Mesenchymal stem cell (in vitro differentiated cells and primary cell): ENCODE measurements around the gene PLCG2.
"Not testable (repeated sequence)": the region's sequence is repeated elsewhere in the genome, so short reads cannot be mapped to it uniquely, and the experiment has no call there.

ENCODE experiments used
- DNase-seq: peaks from one replicate; pipeline ENCODE4 v3.0.0-alpha.2; 2013
- H2AFZ ChIP-seq: one replicate; pipeline ENCODE4 v1.6.1; 2013; ENCODE audit warnings: low read depth, mild to moderate bottlenecking, control low read depth, inconsistent platforms, low read length, moderate library complexity
- H2AK5ac ChIP-seq: 2 replicates; pipeline ENCODE4 v1.6.1; 2013; ENCODE audit warnings: low read length, moderate library complexity, mild to moderate bottlenecking, inconsistent platforms; ENCODE audit not compliant: severe bottlenecking
- H2BK120ac ChIP-seq: one replicate; pipeline ENCODE4 v1.6.1; 2013; ENCODE audit warnings: low read depth, mild to moderate bottlenecking, inconsistent platforms, low read length, moderate library complexity
- H2BK12ac ChIP-seq, 2 experiments: one replicate each; pipeline ENCODE4 v1.6.1; 2013; ENCODE audit warnings: inconsistent platforms in 2 of 2, low read length in 2 of 2, mild to moderate bottlenecking in 2 of 2, moderate library complexity in 2 of 2, control low read depth in 1 of 2
- H2BK15ac ChIP-seq: one replicate; pipeline ENCODE4 v1.6.1; 2013; ENCODE audit warnings: mild to moderate bottlenecking, low read depth, inconsistent platforms; ENCODE audit not compliant: poor library complexity, severe bottlenecking
- H2BK5ac ChIP-seq: 2 replicates; pipeline ENCODE4 v1.6.1; 2013; ENCODE audit warnings: low read depth, mild to moderate bottlenecking, low read length, control low read depth, inconsistent platforms; ENCODE audit not compliant: poor library complexity, severe bottlenecking
- H3K14ac ChIP-seq, 2 experiments: one replicate each; pipeline ENCODE4 v1.6.1; 2013; ENCODE audit warnings: inconsistent platforms in 2 of 2, low read length in 2 of 2, control low read depth in 1 of 2, mild to moderate bottlenecking in 1 of 2, moderate library complexity in 1 of 2
- H3K18ac ChIP-seq, 2 experiments: one replicate each; pipeline ENCODE4 v1.6.1; 2013; ENCODE audit warnings: inconsistent platforms in 2 of 2, low read length in 2 of 2, control low read depth in 1 of 2, low read depth in 1 of 2, mild to moderate bottlenecking in 1 of 2
- H3K23ac ChIP-seq, 2 experiments: one replicate each; pipeline ENCODE4 v1.6.1; 2013; ENCODE audit warnings: inconsistent platforms in 2 of 2, low read length in 2 of 2, mild to moderate bottlenecking in 2 of 2, moderate library complexity in 2 of 2, control low read depth in 1 of 2
- H3K27ac ChIP-seq: 2 replicates; pipeline ENCODE4 v1.5.1; 2013; ENCODE audit warnings: mild to moderate bottlenecking, moderate library complexity, low read length, control low read depth, inconsistent platforms; ENCODE audit not compliant: poor library complexity, severe bottlenecking
- H3K27me3 ChIP-seq, 2 experiments: 2 replicates each; pipeline versions ENCODE4 v1.6.1 to v1.7.0; 2013; ENCODE audit warnings: low read length in 2 of 2, mild to moderate bottlenecking in 2 of 2, moderate library complexity in 2 of 2, control low read depth in 1 of 2, inconsistent platforms in 1 of 2; ENCODE audit not compliant: control insufficient read depth in 1 of 2, insufficient read depth in 1 of 2
- H3K36me3 ChIP-seq, 2 experiments: 2 replicates each; pipeline versions ENCODE4 v1.6.1 to v1.7.0; 2013; ENCODE audit warnings: low read length in 2 of 2, control low read depth in 1 of 2, inconsistent platforms in 1 of 2, low read depth in 1 of 2, mild to moderate bottlenecking in 1 of 2; ENCODE audit not compliant: insufficient read depth in 2 of 2, control insufficient read depth in 1 of 2
- H3K4ac ChIP-seq, 2 experiments: one replicate each; pipeline ENCODE4 v1.6.1; 2013; ENCODE audit warnings: inconsistent platforms in 2 of 2, low read length in 2 of 2, mild to moderate bottlenecking in 2 of 2, moderate library complexity in 2 of 2, control low read depth in 1 of 2, low read depth in 1 of 2
- H3K4me1 ChIP-seq: 2 replicates; pipeline ENCODE4 v1.6.1; 2013; ENCODE audit warnings: low read depth, low read length, control low read depth; ENCODE audit not compliant: control insufficient read depth, insufficient read depth
- H3K4me2 ChIP-seq: 2 replicates; pipeline ENCODE4 v1.6.1; 2013; ENCODE audit warnings: low read length, mild to moderate bottlenecking, inconsistent platforms; ENCODE audit not compliant: poor library complexity, severe bottlenecking
- H3K4me3 ChIP-seq, 2 experiments: 2 replicates each; pipeline versions ENCODE4 v1.5.1 to v1.7.0; 2013; ENCODE audit warnings: low read length in 2 of 2, mild to moderate bottlenecking in 2 of 2, control low read depth in 1 of 2, low read depth in 1 of 2; ENCODE audit not compliant: insufficient read depth in 1 of 2
- H3K79me1 ChIP-seq: replicated peaks from 2 replicates; pipeline ENCODE4 v1.6.1; 2013; ENCODE audit warnings: mild to moderate bottlenecking, control low read depth, low read length, inconsistent platforms; ENCODE audit not compliant: poor library complexity, severe bottlenecking
- H3K9ac ChIP-seq: 2 replicates; pipeline ENCODE4 v1.7.0; 2013; ENCODE audit warnings: mild to moderate bottlenecking, low read length, moderate library complexity
- H3K9me3 ChIP-seq: 2 replicates; pipeline ENCODE4 v1.7.0; 2013; ENCODE audit warnings: mild to moderate bottlenecking, low read length; ENCODE audit not compliant: control insufficient read depth
- H4K8ac ChIP-seq: one replicate; pipeline ENCODE4 v1.6.1; 2013; ENCODE audit warnings: inconsistent platforms, mild to moderate bottlenecking, low read length, moderate library complexity
- H4K91ac ChIP-seq: one replicate; pipeline ENCODE4 v1.6.1; 2013; ENCODE audit warnings: mild to moderate bottlenecking, low read length, inconsistent platforms
- WGBS: methylation state at CpG from one replicate; pipeline ENCODE4 v1.1.7; 2013; ENCODE audit warnings: mixed read lengths; 5-methylcytosine and 5-hydroxymethylcytosine counted together

Gene PLCG2

GRCh38 chr16:81801724-81802123 lies 22.6 kb downstream of the PLCG2 start:
- not testable (repeated sequence) for H3K4ac ChIP-seq, H2BK15ac ChIP-seq, H3K9ac ChIP-seq, H3K4me3 ChIP-seq, H2BK12ac ChIP-seq, H4K8ac ChIP-seq, H3K9me3 ChIP-seq, H3K23ac ChIP-seq, DNase-seq, H4K91ac ChIP-seq, H3K18ac ChIP-seq, H3K27ac ChIP-seq, H3K36me3 ChIP-seq, H3K79me1 ChIP-seq, H3K27me3 ChIP-seq, H3K14ac ChIP-seq, H3K4me2 ChIP-seq, H2AFZ ChIP-seq, H2BK5ac ChIP-seq, H3K4me1 ChIP-seq, H2AK5ac ChIP-seq, H2BK120ac ChIP-seq
- 91% methylated on average over 5 of the region's 5 CpGs for WGBS

GRCh38 chr16:81803332-81803731 lies 24.2 kb downstream of the PLCG2 start:
- 94% methylated on average over 2 of the region's 3 CpGs for WGBS
- Histone ChIP-seq H3K9ac (no peak overlapping the region), H2AK5ac (no peak overlapping the region), H4K8ac (no peak overlapping the region), H3K79me1 (no peaks in the 10 kb centered on the region), H3K23ac (no peak overlapping the region), H3K14ac (no peak overlapping the region), H2BK12ac (no peak overlapping the region), H4K91ac (no peak overlapping the region), H3K36me3 (no peaks in the 10 kb centered on the region), H3K27me3 (peaks cover 4 to 5% of the 10 kb centered on the region in 2 experiments), H2AFZ (no peak overlapping the region), H3K4me3 (no peak overlapping the region), H3K4ac (no peak overlapping the region), H2BK15ac (no peak overlapping the region), H2BK5ac (no peak overlapping the region), H3K18ac (no peak overlapping the region), H3K27ac (no peak overlapping the region), H3K4me2 (no peak overlapping the region), H2BK120ac (no peak overlapping the region), H3K4me1 (no peaks in the 10 kb centered on the region), H3K9me3 (no peaks in the 10 kb centered on the region)
- DNase-seq = no peak

GRCh38 chr16:81804134-81804610 lies 25.1 kb downstream of the PLCG2 start:
- H3K79me1 ChIP-seq = no peaks in the 10 kb centered on the region
- no peaks in the 10 kb centered on the region for H3K9me3 ChIP-seq
- H3K4me2 ChIP-seq = no peak overlapping the region
- H2BK15ac ChIP-seq = no peak overlapping the region
- no peak overlapping the region for H2AFZ ChIP-seq
- H3K27me3 ChIP-seq = peaks cover 5 to 7% of the 10 kb centered on the region in 2 experiments
- no peak overlapping the region for H3K9ac ChIP-seq
- no peak overlapping the region for H3K4me3 ChIP-seq
- H2BK5ac ChIP-seq = no peak overlapping the region
- H3K4me1 ChIP-seq = no peaks in the 10 kb centered on the region
- no peak overlapping the region for H4K8ac ChIP-seq
- WGBS = 78% methylated on average over 1 of the region's 2 CpGs
- H3K36me3 ChIP-seq = no peaks in the 10 kb centered on the region
- no peak overlapping the region for H3K18ac ChIP-seq
- no peak overlapping the region for H4K91ac ChIP-seq
- no peak for DNase-seq
- no peak overlapping the region for H3K4ac ChIP-seq
- no peak overlapping the region for H2AK5ac ChIP-seq
- no peak overlapping the region for H3K23ac ChIP-seq
- no peak overlapping the region for H3K14ac ChIP-seq
- H3K27ac ChIP-seq = no peak overlapping the region
- no peak overlapping the region for H2BK12ac ChIP-seq
- H2BK120ac ChIP-seq = no peak overlapping the region

GRCh38 chr16:81806696-81807095 lies 27.6 kb downstream of the PLCG2 start:
- no peak overlapping the region for H3K4me3 ChIP-seq
- no peak overlapping the region for H3K9ac ChIP-seq
- no peak overlapping the region for H2BK12ac ChIP-seq
- no peak overlapping the region for H2AK5ac ChIP-seq
- WGBS = 93% methylated on average over 6 of the region's 6 CpGs
- H3K23ac ChIP-seq = no peak overlapping the region
- H3K14ac ChIP-seq = no peak overlapping the region
- no peaks in the 10 kb centered on the region for H3K4me1 ChIP-seq
- H3K9me3 ChIP-seq = no peaks in the 10 kb centered on the region
- H2AFZ ChIP-seq = no peak overlapping the region
- H3K27ac ChIP-seq = no peak overlapping the region
- H3K4ac ChIP-seq = no peak overlapping the region
- H2BK5ac ChIP-seq = no peak overlapping the region
- H3K4me2 ChIP-seq = no peak overlapping the region
- no peak overlapping the region for H4K91ac ChIP-seq
- peaks cover 5 to 7% of the 10 kb centered on the region in 2 experiments for H3K27me3 ChIP-seq
- H2BK120ac ChIP-seq = no peak overlapping the region
- no peak overlapping the region for H3K18ac ChIP-seq
- H3K79me1 ChIP-seq = no peaks in the 10 kb centered on the region
- no peak for DNase-seq
- no peak overlapping the region for H2BK15ac ChIP-seq
- H4K8ac ChIP-seq = no peak overlapping the region
- H3K36me3 ChIP-seq = no peaks in the 10 kb centered on the region
